Mesodermal cell (in vitro differentiated cells): ENCODE measurements around the gene DOP1B.

Experiments
- H3K27ac ChIP-seq: 2 replicates; pipeline ENCODE4 v1.7.0; 2013; ENCODE audit warnings: mild to moderate bottlenecking, low read depth, low read length, moderate library complexity; ENCODE audit not compliant: severe bottlenecking
- H3K36me3 ChIP-seq: 2 replicates; pipeline ENCODE4 v1.7.1; 2013; ENCODE audit warnings: mild to moderate bottlenecking, low read length, moderate library complexity; ENCODE audit not compliant: control insufficient read depth, insufficient read depth
- H3K4me1 ChIP-seq: one replicate; pipeline ENCODE4 v1.7.1; 2013; ENCODE audit warnings: mild to moderate bottlenecking, low read length; ENCODE audit not compliant: insufficient read depth, control insufficient read depth, poor library complexity, severe bottlenecking
- H3K4me3 ChIP-seq: 2 replicates; pipeline ENCODE4 v1.7.0; 2013; ENCODE audit warnings: low read length, control low read depth, mild to moderate bottlenecking; ENCODE audit not compliant: insufficient read depth, poor library complexity, severe bottlenecking; ENCODE audit errors: extremely low read depth
- H3K9me3 ChIP-seq: 2 replicates; pipeline ENCODE4 v1.7.1; 2013; ENCODE audit warnings: mild to moderate bottlenecking, low read length, moderate library complexity; ENCODE audit not compliant: control insufficient read depth
- WGBS, 2 experiments: methylation state at CpG; one replicate each; pipeline ENCODE4 v1.1.5; 2013; ENCODE audit warnings: missing lambda C conversion rate in 2 of 2; ENCODE audit not compliant: insufficient coverage in 2 of 2; 5-methylcytosine and 5-hydroxymethylcytosine counted together

DOP1B gene

DNA sequence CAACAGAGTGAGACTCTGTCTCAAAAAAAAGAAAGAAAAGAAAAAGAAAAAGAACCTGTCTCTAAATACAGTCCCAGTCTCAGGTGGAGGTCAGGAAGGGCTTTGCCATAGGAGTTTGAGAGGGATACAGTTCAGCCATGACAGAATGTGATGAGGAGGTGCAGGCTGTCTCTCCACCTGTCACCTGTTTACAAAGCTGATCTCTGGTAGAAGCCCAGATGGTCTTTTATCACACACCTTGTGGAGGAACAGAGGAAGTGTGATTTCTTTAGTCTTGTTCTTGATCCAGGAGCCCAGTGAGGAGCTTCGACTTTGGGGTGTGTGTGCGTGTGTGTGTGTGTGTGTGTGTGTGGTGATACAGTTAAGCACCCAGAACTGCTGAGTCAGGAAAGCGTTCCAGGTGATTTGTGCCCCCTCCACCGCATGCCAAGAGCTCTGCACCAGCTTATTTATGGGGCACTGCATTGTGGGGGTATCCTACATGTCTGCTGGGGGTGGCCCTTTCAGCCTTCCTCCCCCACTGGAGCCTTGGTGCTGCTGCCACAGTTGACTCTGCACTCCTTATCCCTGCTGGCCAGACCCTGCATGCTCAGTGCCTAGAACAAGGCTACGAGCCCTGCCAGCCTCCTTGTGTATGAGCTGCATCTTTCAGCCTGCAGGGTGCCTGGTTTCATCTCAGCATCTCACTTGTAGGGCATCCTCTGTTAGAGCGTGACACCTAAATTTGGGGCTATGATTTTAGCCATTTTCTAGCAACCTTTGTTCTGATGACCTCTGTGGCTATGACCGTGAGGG lies 19.3 kb downstream of the DOP1B start:
- no peaks in the 10 kb centered on the region for H3K9me3 ChIP-seq
- no peak overlapping the region for H3K27ac ChIP-seq
- no peak overlapping the region for H3K4me3 ChIP-seq
- peaks cover 5% of the 10 kb centered on the region for H3K4me1 ChIP-seq
- H3K36me3 ChIP-seq, result no peaks in the 10 kb centered on the region
- 85 to 97% methylated on average over 5 to 6 of the region's 7 CpGs for WGBS, 2 experiments

DNA sequence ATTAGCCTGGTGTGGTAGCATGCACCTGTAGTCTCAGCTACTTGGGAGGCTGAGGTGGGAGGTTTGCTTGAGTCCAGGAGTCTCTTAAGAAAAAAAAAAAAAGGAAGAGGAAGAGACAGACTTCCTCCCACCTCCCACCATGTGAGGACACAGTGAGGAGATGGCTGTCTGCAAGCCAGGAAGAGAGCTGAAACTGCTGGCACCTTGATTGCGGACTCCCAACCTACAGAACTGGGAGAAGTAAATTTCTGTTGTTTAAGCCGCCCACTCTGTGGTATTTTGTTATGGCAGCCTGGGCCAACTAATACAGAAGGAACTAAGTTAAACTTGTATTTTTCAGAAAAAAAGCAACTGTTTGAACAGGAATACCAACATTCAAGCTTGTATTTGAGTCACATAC lies 21.7 kb downstream of the DOP1B start:
- 83 to 86% methylated on average over 1 to 2 of the region's 2 CpGs for WGBS, 2 experiments
- H3K36me3 ChIP-seq, result no peaks in the 10 kb centered on the region
- H3K4me1 ChIP-seq, result no peaks in the 10 kb centered on the region
- no peaks in the 10 kb centered on the region for H3K9me3 ChIP-seq
- H3K4me3 ChIP-seq, result no peak overlapping the region
- H3K27ac ChIP-seq, result no peak overlapping the region

DNA sequence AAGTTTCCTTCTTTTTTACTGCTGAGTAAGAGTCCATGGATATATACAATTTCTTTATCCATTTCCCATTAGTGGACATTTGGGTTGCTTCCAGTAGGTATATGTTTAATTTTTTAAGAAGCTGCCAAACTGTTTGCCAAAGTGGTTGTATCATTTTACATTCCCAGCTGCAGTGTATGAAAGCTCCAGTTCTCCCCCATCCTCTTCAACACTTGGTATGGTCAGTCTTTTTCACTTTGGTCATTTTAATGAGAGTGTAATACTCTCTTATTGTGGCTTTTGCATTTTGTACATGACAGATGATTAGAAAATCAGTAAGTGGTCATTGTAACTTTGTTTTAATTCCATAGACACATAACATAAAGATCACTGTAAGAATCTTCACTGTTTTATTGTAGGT lies 22.5 kb downstream of the DOP1B start:
- H3K4me3 ChIP-seq, result no peak overlapping the region
- H3K9me3 ChIP-seq, result no peaks in the 10 kb centered on the region
- H3K27ac ChIP-seq, result no peak overlapping the region
- H3K36me3 ChIP-seq, result no peaks in the 10 kb centered on the region
- no peaks in the 10 kb centered on the region for H3K4me1 ChIP-seq

DNA sequence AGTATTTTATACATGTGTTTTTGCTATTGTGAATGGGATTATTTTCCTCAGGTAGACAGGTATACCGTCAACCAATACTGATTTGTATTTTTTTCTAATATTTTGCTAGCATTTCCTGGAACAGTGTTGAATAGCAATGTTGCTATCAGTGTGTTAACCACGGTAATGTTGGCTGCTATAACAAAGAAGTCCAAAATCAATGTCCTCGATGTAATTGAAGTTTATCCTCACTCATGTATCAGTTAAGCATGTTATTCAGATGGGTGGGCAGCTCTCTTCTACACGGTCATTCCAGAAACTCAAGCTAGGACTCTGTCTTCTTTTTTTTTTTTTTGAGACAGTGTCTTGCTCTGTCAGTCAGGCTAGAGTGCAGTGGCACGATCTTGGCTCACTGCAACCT lies 24.3 kb downstream of the DOP1B start:
- WGBS, 2 experiments, result 80 to 96% methylated on average over 2 to 4 of the region's 5 CpGs
- no peak overlapping the region for H3K4me3 ChIP-seq
- no peak overlapping the region for H3K27ac ChIP-seq
- no peaks in the 10 kb centered on the region for H3K9me3 ChIP-seq
- no peaks in the 10 kb centered on the region for H3K4me1 ChIP-seq
- H3K36me3 ChIP-seq, result no peaks in the 10 kb centered on the region

DNA sequence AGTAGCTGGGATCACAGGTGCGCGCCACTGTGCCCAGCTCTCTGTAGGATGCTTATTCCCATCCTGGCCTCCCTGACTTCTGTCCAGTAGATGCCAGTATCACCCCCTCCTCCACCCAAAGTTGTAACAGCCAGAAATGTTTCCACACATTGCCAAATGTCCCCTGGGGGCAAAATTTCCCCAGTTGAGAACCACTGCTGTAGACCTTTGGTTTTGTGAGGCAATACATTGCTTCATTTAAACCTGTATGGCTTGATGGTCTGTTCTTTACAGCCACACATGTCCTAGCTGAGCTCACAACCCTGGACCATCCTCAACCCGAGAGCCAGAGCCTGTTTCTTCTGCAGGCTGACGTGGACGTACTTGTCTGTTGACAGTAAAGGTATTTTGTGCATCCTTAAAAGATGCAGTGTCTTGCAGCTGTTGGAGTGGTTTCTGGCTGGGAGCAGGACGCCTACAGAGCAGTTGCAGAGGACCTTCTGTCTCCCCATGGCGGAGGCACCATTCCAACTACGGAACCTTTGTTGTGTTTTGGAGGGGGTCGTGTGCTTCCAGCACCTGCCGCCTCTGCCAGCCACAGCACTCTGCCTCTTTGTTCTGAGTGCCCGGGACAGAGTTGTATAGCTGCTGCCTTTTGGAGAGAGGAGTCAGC lies 26.6 kb downstream of the DOP1B start:
- H3K9me3 ChIP-seq, result no peaks in the 10 kb centered on the region
- WGBS, 2 experiments, result 69 to 78% methylated on average over 5 to 7 of the region's 11 CpGs
- H3K36me3 ChIP-seq, result no peaks in the 10 kb centered on the region
- no peak overlapping the region for H3K4me3 ChIP-seq
- no peaks in the 10 kb centered on the region for H3K4me1 ChIP-seq
- H3K27ac ChIP-seq, result no peak overlapping the region

DNA sequence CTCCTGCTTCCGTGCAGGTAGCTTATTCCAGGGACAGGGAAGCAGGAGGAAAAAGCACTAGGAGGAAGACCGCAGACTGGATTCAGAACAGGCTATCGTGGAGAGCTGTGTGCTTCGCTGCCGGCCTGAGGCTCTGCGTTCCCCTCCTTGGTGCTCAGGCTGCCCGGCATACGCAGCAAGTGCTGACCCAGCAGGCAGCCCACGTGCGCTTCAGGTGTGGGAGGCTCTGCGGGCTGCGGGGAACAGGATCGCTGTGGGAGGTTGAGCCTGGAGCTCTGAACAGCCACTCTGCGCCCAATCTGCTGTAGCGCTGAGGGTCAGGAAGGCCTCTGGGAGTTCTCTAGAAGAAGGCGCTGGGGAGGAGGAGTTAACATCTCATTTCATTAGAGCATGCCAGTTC lies 27.9 kb downstream of the DOP1B start:
- H3K27ac ChIP-seq, result no peak overlapping the region
- no peaks in the 10 kb centered on the region for H3K36me3 ChIP-seq
- 85 to 88% methylated on average over 10 to 16 of the region's 16 CpGs for WGBS, 2 experiments
- H3K4me3 ChIP-seq, result no peak overlapping the region
- H3K9me3 ChIP-seq, result no peaks in the 10 kb centered on the region
- H3K4me1 ChIP-seq, result no peaks in the 10 kb centered on the region

DNA sequence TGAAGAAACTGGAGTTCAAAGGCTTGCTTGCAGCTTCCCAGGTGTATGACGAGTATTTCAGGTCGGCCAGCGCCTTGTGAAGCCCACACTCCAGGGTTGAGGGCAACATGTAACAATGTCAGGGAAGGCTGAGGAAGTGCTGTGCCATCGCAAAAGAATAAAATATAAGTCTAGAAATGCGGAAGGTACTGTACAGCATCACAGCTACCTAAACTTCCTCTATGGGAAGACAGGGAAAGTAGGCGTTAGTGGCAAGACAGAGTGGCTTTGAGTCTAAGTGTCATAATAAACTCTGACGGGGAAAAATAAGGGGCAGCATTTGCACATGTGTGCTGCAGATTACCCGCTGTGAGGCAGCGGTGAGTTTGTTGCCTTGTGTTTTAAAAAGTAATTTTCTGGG lies 28.9 kb downstream of the DOP1B start:
- 93 to 100% methylated on average over 6 to 8 of the region's 9 CpGs for WGBS, 2 experiments
- no peaks in the 10 kb centered on the region for H3K9me3 ChIP-seq
- H3K4me3 ChIP-seq, result no peak overlapping the region
- H3K27ac ChIP-seq, result no peak overlapping the region
- no peaks in the 10 kb centered on the region for H3K4me1 ChIP-seq
- H3K36me3 ChIP-seq, result no peaks in the 10 kb centered on the region

DNA sequence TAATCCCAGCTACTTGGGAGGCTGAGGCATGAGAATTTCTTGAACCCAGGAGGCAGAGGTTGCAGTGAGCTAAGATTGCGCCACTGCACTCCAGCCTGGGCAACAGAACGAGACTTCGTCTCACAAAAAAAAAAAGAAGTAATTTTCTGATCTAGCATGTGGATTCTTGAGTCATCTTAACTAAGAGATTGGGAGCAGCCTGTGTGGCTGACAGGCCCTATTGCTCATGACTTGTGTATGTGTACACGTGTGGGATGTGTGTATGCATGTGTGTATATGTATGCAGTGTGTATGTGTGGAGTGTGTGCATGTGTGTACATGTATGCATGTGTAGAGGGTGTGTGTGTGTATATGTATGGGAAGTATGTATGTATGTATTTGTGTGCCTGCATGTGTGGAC lies 29.5 kb downstream of the DOP1B start:
- no peak overlapping the region for H3K4me3 ChIP-seq
- H3K27ac ChIP-seq, result no peak overlapping the region
- H3K9me3 ChIP-seq, result no peaks in the 10 kb centered on the region
- H3K36me3 ChIP-seq, result no peaks in the 10 kb centered on the region
- WGBS, 2 experiments, result 93 to 94% methylated on average over 4 of the region's 4 CpGs
- no peaks in the 10 kb centered on the region for H3K4me1 ChIP-seq

DNA sequence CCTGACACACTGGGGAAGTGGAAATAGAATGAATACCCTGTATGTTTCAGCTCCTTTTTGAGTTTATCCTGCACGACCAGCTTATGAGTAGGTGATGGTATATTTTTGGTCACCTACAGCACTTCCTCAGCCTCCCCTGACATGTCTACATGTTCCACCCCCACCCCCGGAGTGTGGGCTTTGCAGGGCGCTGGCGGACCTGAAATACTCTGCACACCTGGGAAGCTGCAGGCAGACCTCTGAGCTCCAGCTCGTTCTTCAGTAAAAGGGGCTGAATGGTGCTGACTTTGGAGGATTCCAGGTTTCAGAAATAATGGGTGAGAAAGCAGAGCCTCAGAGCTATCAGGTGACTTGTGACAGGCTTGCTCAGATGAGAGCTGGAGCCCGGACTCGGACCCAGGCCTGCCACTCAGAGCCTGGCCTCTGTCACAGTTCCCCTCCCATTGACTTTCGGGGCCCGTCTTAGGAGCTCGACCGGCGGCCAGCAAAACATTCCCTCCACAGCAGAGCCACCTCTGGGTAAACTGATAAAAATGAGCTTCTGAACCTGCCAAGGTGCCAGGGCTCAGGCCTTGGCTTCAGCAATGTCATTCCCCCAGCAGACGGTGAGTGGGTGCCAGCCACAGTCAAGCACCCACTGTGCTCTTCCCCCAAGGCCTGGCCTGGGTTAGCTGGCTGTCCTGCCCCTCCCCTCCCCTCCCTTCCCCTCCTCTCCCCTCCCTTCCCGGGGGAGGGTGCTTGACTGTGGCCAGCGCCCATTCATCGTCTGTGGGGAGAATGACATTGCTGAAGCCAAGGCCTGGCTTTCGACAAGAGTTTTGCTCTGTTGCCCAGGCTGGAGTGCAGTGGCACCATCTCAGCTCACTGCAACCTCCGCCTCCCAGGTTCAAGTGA lies 30.1 kb downstream of the DOP1B start:
- Histone ChIP-seq H3K36me3 (no peaks in the 10 kb centered on the region), H3K27ac (no peak overlapping the region), H3K9me3 (no peaks in the 10 kb centered on the region), H3K4me1 (no peaks in the 10 kb centered on the region), H3K4me3 (no peak overlapping the region)
- WGBS, 2 experiments, result 76 to 85% methylated on average over 12 to 14 of the region's 18 CpGs

DNA sequence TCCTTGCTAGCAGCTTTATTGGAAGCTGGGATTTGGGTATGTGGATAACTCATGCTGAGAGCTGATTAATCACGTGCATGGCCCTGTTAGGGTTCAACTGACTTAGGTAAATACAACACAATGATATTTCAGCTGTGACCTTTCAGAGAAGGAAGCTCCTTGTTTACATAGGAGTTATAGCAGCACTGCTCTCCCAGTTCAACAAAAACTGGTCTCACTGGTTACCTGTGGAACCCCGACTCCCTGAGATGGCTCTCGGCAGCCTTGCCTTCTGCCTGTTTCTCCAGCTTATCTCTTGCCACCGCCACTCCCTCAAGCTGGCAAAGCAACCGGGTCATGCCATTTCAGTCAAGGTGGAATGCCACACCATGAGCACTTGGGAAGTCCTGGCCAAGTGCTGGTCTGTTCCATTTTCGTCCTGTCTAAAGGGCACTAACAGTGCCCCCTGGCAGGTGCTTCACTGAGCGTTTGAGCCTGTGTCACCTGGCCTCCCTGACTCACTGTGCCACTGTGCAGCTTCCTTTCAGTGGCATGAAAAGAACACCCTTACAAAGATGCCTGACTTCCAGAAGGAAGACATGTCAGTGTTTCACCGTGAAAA lies 31.6 kb downstream of the DOP1B start:
- no peak overlapping the region for H3K4me3 ChIP-seq
- WGBS, 2 experiments, result 92 to 96% methylated on average over 7 of the region's 8 CpGs
- no peaks in the 10 kb centered on the region for H3K36me3 ChIP-seq
- H3K4me1 ChIP-seq, result no peaks in the 10 kb centered on the region
- H3K27ac ChIP-seq, result no peak overlapping the region
- H3K9me3 ChIP-seq, result no peaks in the 10 kb centered on the region
